Hematopoietic multipotent progenitor cell (in vitro differentiated cells): Measurements from ENCODE around the gene WWOX. TPM values are rescaled to one million over a fixed set of nuclear protein-coding genes. Genes with fewer than 3 reads are reported as not detected.

ENCODE experiments used
- DNase-seq, 3 donors: peaks; one replicate each; pipeline ENCODE4 v3.0.0-alpha.2; 2011 to 2015; ENCODE audit warnings: low read depth in 2 of 3, low spot score in 2 of 3
- total RNA-seq: library from RNA; depleted of rRNA; stranded (reverse); fragments of >200 nt; gene quantifications from one replicate; pipeline ENCODE4 v1.2.3, GENCODE V29; 2012

The WWOX gene
- total RNA-seq, 1 donor, result 24.8 TPM

- no peak for DNase-seq
These were observed 980.4 kb downstream of the WWOX start for GRCh38 chr16:79079656-79080420.

GRCh38 chr16:79081297-79082066 is 982.0 kb downstream of the WWOX start:
- DNase-seq, result no peak

- DNase-seq, result no peak
These were observed 983.5 kb downstream of the WWOX start for GRCh38 chr16:79082970-79083369.

- DNase-seq, result peak in 1 of 3 donors; percentile 25
These were observed 984.2 kb downstream of the WWOX start for GRCh38 chr16:79083508-79084299.

GRCh38 chr16:79088971-79089370 is 989.5 kb downstream of the WWOX start:
- DNase-seq, result no peak

- peak in 2 of 3 donors; percentile 90 to 97 for DNase-seq
These were observed 990.4 kb downstream of the WWOX start for GRCh38 chr16:79089735-79090284.

- peak in 2 of 3 donors; percentile 17 to 19 for DNase-seq
These were observed 991.5 kb downstream of the WWOX start for GRCh38 chr16:79090966-79091365.

- peak in 1 of 3 donors; percentile 9 for DNase-seq
These were observed 993.4 kb downstream of the WWOX start for GRCh38 chr16:79092846-79093245.

- DNase-seq, result peak in 2 of 3 donors; percentile 89 to 95
These were observed 994.1 kb downstream of the WWOX start for GRCh38 chr16:79093554-79093967.

- DNase-seq, result no peak
These were observed 996.8 kb downstream of the WWOX start for GRCh38 chr16:79096246-79096645.

- DNase-seq, result no peak
These were observed 997.7 kb downstream of the WWOX start for GRCh38 chr16:79097166-79097565.

- no peak for DNase-seq
These were observed 998.3 kb downstream of the WWOX start for GRCh38 chr16:79097771-79098170.

- DNase-seq, result no peak
These were observed 999.5 kb downstream of the WWOX start for GRCh38 chr16:79098907-79099306.

- DNase-seq, result no peak
These were observed 1000.3 kb downstream of the WWOX start for GRCh38 chr16:79099716-79100115.

- no peak for DNase-seq
These were observed 1001.0 kb downstream of the WWOX start for GRCh38 chr16:79100447-79100846.

GRCh38 chr16:79101491-79101890 is 1002.0 kb downstream of the WWOX start:
- peak in 1 of 3 donors; percentile 16 for DNase-seq

- DNase-seq, result no peak
These were observed 1005.1 kb downstream of the WWOX start for GRCh38 chr16:79104567-79104966.

- DNase-seq, result no peak
These were observed 1007.8 kb downstream of the WWOX start for GRCh38 chr16:79107301-79107700.

- no peak for DNase-seq
These were observed 1010.3 kb downstream of the WWOX start for GRCh38 chr16:79109771-79110170.

GRCh38 chr16:79110242-79110641 is 1010.8 kb downstream of the WWOX start:
- no peak for DNase-seq

GRCh38 chr16:79110953-79111352 is 1011.5 kb downstream of the WWOX start:
- no peak for DNase-seq
